ENCODE measurements around the gene GREM2. TPM values are rescaled to one million over a fixed set of nuclear protein-coding genes. Genes with fewer than 3 reads are reported as not detected.

GREM2 gene
- total and polyA plus RNA-seq, 8 donors = 0.03 to 0.58 (median 0.12) TPM; not detected in 1

DNA sequence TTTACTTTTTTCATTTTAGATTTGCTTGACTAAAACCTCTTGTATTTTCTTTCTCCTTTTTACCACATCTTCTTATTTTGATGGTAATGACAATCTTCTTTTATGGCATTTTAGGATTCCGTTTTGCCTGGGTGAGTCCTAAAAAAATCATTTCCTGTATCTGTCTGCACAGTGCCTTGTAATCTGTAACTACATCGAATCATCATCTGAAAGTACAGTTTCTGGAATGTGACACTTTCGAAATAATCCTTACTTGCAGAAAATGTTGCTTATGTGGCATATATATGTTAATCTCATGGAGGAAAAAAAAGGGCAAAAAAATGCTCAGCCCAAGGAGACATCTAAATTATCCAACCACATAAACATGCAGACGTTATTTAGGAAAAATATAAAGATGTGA, 29.0 kb downstream of the GREM2 start:
- TF ChIP-seq, protein P1, sequence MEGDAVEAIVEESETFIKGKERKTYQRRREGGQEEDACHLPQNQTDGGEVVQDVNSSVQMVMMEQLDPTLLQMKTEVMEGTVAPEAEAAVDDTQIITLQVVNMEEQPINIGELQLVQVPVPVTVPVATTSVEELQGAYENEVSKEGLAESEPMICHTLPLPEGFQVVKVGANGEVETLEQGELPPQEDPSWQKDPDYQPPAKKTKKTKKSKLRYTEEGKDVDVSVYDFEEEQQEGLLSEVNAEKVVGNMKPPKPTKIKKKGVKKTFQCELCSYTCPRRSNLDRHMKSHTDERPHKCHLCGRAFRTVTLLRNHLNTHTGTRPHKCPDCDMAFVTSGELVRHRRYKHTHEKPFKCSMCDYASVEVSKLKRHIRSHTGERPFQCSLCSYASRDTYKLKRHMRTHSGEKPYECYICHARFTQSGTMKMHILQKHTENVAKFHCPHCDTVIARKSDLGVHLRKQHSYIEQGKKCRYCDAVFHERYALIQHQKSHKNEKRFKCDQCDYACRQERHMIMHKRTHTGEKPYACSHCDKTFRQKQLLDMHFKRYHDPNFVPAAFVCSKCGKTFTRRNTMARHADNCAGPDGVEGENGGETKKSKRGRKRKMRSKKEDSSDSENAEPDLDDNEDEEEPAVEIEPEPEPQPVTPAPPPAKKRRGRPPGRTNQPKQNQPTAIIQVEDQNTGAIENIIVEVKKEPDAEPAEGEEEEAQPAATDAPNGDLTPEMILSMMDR (IDR thresholded peaks at IDR 0.05) = no peak
- H3K4me1 ChIP-seq = no peaks in the 10 kb centered on the region
- FAIRE-seq (no peak), ATAC-seq (no peak), DNase-seq (no peak)
- no peak overlapping the region for H3K4me3 ChIP-seq
- WGBS, 2 donors = 45 to 55% methylated on average over 4 of the region's 4 CpGs
- no peaks in the 10 kb centered on the region for H3K27me3 ChIP-seq
- intact Hi-C loops (cut with DNase I) = no loop called here
- no peaks in the 10 kb centered on the region for H3K36me3 ChIP-seq
- no peak overlapping the region for H3K27ac ChIP-seq
- H3K9me3 ChIP-seq = no peaks in the 10 kb centered on the region

GRCh38 chr1:240579511-240579910, 32.4 kb downstream of the GREM2 start:
- no peaks in the 10 kb centered on the region for H3K4me1 ChIP-seq
- ATAC-seq (no peak), DNase-seq (no peak), FAIRE-seq (no peak)
- intact Hi-C loops (cut with DNase I) = no loop called here
- H3K27ac ChIP-seq = no peak overlapping the region
- no peaks in the 10 kb centered on the region for H3K36me3 ChIP-seq
- H3K9me3 ChIP-seq = no peaks in the 10 kb centered on the region
- WGBS, 2 donors = 61 to 73% methylated on average over 4 of the region's 4 CpGs
- H3K27me3 ChIP-seq = no peaks in the 10 kb centered on the region
- H3K4me3 ChIP-seq = no peak overlapping the region
- TF ChIP-seq, protein P1 (IDR thresholded peaks at IDR 0.05) = no peak

GRCh38 chr1:240577095-240577494, 34.9 kb downstream of the GREM2 start:
- DNase-seq = no peak
- H3K36me3 ChIP-seq = no peaks in the 10 kb centered on the region
- no peaks in the 10 kb centered on the region for H3K4me1 ChIP-seq
- TF ChIP-seq, protein P1 (IDR thresholded peaks at IDR 0.05) = no peak
- no peak for FAIRE-seq
- no peaks in the 10 kb centered on the region for H3K27me3 ChIP-seq
- no peak for ATAC-seq
- intact Hi-C loops (cut with DNase I) = no loop called here
- H3K27ac ChIP-seq = no peak overlapping the region
- WGBS, 2 donors = 70 to 80% methylated on average over 5 of the region's 5 CpGs
- H3K9me3 ChIP-seq = no peaks in the 10 kb centered on the region
- H3K4me3 ChIP-seq = no peak overlapping the region

- H3K27ac ChIP-seq = no peak overlapping the region
- H3K4me3 ChIP-seq = no peak overlapping the region
- intact Hi-C loops (cut with DNase I) = no loop called here
- no peaks in the 10 kb centered on the region for H3K9me3 ChIP-seq
- DNase-seq (no peak), FAIRE-seq (no peak), ATAC-seq (peak in 1 of 4 donors; percentile 51)
- H3K36me3 ChIP-seq = no peaks in the 10 kb centered on the region
- WGBS, 2 donors = 54 to 60% methylated on average over 9 of the region's 9 CpGs
- no peaks in the 10 kb centered on the region for H3K27me3 ChIP-seq
- no peaks in the 10 kb centered on the region for H3K4me1 ChIP-seq
- TF ChIP-seq, protein P1 (IDR thresholded peaks at IDR 0.05) = no peak
Measured at GRCh38 chr1:240575981-240576662, 35.8 kb downstream of the GREM2 start.

DNA sequence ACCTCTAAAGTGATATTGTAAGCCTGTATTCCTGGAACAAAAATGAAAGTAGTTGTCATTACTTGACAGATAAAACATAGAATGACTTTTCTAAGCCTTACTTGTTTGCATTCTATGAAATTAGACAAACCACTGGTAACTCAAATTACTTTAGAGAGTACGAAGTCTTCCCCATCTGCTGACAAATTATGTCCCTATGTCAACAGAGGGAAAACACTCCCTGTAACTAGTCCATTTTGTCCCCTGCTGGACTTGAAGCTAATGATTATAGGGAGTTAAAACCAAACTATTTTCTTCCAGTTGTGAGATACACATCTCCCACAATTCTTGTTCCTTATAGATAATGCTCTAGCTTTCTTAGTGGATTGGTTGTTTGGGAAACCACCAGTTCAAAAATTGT, 39.6 kb downstream of the GREM2 start:
- Histone ChIP-seq H3K4me1 (no peaks in the 10 kb centered on the region), H3K4me3 (no peak overlapping the region), H3K9me3 (no peaks in the 10 kb centered on the region), H3K27me3 (no peaks in the 10 kb centered on the region), H3K27ac (no peak overlapping the region), H3K36me3 (no peaks in the 10 kb centered on the region)
- FAIRE-seq (no peak), ATAC-seq (no peak), DNase-seq (no peak)
- TF ChIP-seq, protein P1 (IDR thresholded peaks at IDR 0.05) = no peak
- 14 to 19% methylated on average over 1 of the region's 1 CpG for WGBS, 2 donors
- intact Hi-C loops (cut with DNase I) = no loop called here

Data from pancreas (tissue), 10 donors.